CD4-positive, alpha-beta T cell treated with Interleukin-1 beta for 1 hour (primary cell): ENCODE measurements around the gene CACNA2D3.

Source experiments
- DNase-seq, 2 donors: peaks; one replicate each; pipeline ENCODE4 v3.0.0-alpha.2; 2020 to 2022

The CACNA2D3 gene

DNA sequence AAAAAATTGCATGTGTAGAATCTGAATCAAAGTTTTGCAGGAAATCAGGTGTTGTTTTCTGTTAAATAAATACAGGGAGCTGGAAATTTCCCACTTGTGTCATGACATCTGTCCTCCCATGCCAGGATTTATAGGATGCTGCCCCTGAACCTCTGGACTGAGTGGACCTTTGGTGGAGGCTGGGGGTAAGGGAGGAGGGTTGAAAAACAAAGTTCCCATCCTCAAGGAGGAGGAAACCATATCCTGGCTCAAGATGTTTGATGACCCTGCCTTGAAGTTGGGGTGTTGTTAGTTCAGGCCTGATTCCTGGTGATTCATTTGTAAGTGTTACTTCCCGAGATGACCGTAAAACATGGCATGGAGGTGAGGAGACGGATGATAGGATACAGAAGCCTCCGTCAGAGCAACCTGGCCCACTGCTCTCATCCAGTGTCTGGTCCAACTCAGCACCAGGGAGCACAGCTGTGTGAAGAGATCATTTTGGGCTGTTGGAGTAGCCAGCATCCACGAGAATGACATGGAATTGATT lies 223.6 kb downstream of the CACNA2D3 start:
- DNase-seq = no peak

DNA sequence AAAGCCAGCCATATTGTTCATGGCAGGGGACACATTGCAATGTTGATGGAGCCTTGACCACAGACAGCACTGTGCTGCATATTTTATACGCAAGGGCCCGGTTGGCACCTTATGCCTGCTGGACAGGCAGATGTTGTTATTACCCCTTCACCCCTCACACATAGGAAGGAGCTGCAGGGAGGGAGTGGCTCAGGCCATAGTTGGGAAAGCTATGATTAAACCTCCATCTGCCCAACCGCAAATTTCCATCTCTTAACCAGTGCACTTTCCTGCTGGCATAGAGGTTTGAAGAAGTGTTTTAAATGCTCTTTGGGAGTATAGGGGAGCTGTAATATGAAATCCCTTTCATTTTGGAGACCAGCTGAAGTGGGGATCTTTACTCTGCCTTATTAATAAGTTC lies 224.7 kb downstream of the CACNA2D3 start:
- no peak for DNase-seq

DNA sequence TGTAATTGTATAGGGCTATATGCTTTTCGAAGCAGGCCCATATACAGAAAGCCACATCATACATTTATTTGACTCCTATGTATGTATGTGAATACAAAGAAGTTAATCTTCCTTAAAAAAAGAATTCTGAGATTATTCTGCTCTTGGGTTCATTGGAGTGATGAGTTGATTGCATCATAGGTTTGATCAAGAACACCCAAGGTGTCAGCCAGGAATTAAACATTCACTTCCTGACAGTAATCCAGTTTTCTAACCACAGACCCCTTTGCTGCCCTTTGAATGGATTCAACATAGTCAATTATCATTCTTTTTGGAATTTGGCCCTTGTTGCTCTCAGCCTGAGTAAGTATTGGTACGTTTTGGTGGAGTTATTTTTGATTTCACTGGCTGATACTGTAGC lies 225.6 kb downstream of the CACNA2D3 start:
- no peak for DNase-seq

DNA sequence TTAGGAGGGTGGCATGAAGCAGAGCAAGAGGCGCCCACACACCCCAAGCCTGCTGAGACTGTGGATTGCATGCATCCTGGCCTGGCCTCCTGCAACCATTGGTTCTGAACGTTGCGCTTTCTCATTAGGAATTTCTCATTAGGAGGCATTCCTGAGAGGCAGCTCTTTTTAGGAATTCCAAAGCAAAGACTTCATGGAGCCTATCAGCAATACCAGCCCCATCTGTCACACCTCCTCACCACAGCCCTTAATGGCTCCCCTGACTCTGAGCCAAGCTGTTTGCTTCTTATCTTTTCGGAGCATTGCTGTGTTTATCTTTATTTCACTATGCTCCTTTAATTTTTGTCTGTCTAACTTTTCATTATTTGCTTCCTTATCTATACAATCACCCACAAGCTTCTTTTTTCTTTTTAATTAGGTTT lies 226.9 kb downstream of the CACNA2D3 start:
- DNase-seq = no peak

DNA sequence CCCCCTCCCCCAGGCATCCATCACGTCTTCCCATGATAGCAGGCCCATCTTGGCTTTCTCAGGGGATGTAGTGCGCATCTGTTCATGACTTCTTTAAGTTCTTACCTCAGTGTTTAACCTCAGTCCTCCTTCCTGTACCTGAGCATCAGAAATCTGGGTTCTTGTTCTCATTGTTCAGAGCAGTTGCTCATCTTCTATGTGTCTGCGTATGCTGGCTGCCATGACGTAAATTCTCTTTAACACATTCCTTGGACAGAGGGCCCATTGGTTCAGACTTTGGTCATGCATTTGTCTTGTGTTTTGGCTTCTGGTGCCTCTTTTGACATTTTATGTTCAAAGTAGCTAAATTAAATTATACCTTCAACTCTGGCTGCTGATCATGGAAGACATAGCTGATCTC lies 227.3 kb downstream of the CACNA2D3 start:
- no peak for DNase-seq

DNA sequence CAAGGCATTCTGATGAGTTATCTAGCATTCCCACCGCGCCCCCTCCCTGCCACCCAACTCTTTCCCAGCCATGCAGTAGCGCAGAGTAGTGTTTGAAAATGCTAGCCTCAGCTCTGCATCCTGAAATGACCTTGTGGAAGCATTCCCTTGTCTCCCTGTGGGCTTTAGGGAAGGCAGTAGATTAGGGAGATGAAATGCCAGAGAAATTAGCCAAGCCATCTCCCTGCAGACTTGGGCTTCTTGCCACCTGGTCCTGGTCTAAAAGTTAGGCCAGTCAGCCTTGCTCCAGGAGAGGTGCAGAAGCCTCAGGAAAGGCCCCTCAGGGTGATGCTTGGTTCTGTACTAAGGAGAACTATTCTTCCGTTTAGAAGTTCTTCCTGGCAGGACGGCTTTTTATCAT lies 231.2 kb downstream of the CACNA2D3 start:
- DNase-seq = no peak

DNA sequence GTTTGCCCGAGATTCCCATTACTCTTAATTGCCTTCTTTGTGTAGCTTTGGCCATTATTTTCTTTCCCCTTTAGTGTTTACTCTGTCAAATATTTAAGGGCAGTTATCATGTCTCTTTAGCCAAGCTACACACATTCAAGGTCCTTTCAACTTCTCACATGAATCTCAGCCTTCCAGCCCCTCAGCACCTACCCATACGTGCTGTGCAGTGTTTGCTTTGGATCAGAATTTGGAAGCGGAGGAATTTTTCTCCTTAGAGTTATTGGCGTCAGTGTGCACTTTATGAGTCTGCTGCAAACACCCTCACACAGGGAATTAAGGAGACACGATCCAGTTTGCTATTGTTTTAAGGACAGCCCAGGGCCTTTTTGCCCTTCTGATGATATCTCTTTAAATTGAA lies 231.6 kb downstream of the CACNA2D3 start:
- DNase-seq = no peak

DNA sequence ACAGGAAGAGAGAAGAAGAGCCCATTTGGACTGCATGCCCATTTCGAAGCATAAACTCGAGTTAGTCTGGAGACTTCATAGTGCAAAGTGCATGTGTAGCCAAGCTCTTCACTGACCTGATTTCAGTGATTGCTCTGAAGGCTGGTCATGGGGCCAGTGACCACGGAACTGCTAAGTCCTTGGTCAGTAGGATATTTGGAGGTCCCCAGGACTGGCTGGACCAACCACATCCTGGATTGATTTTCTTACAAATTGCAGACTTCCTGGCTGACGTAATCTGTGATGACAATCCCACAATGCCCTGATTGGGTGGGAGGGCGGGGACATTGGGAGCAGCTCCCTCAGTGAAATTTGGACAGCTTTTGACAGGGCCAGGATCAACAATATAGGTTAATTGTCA lies 233.4 kb downstream of the CACNA2D3 start:
- no peak for DNase-seq

DNA sequence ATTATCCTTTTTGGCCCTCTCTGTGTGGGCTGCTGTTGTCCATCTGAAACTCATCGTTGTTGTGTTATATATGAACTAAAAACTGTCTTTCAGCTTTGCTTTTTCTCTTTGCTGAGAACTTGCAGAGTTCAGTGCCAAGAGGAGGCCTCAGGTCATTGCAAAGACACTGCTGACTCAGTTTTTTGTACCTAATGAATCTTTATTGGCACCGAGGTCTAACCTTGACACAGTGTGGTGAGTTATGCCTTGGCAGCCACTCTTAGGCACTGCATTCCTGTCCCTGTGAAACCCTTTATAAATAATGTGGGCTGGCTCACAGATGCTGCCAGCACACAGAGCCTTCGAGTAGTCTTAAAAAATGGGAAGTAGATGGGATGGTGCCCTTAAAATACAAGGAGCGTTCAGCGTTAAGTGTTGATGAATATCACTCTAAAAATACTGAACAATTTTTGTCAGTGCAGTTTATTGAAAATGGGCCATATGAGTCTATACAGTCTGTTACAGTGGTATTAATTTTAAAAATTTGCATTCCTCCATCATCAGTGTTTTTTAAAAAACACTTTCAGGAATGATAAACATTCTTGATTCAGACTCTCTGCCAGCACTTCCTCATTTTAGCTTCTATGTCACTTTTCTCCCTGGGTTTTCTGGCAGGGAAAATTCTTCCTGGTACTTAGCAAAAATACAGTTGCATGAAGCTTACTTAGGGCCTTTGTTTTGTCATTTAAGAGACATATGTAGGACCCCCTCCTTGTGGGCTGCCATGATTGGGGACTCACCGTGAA lies 234.1 kb downstream of the CACNA2D3 start:
- no peak for DNase-seq

DNA sequence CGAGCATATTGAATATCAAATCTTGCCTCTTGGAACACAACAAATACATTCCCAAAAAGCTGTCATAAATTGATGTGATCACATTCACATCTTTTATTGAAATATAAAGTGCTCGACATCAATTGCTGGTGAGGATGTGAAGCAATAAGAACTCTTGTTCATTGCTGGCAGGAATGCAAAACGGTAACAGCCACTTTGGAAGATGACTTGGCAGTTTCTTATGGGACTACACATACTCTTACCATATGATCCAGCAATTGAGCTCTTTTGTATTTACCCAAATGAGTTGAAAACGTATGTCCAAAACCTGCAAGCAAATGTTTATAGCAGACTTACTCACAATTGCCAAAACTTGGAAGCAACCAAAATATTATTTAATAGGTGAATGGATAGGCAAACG lies 234.9 kb downstream of the CACNA2D3 start:
- no peak for DNase-seq

DNA sequence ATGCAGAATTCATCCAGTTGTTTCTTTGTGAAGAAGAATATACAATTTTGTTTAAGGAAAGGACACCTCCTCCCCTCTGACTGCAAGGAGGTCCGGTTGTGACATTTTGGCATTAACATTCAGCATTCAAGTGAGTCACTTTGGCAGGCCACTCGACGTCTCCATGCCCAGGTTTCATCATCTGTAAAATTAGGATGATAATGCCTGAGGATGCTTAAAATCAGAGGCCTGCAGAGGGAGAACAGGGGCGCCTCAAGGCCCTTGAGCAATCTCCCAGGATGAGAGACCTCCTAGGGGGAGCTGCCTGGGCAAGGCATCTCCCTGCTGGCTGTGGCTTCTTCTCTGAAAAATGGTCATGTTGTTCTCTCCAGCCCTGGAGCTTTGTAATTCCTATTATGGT lies 236.0 kb downstream of the CACNA2D3 start:
- DNase-seq = no peak

DNA sequence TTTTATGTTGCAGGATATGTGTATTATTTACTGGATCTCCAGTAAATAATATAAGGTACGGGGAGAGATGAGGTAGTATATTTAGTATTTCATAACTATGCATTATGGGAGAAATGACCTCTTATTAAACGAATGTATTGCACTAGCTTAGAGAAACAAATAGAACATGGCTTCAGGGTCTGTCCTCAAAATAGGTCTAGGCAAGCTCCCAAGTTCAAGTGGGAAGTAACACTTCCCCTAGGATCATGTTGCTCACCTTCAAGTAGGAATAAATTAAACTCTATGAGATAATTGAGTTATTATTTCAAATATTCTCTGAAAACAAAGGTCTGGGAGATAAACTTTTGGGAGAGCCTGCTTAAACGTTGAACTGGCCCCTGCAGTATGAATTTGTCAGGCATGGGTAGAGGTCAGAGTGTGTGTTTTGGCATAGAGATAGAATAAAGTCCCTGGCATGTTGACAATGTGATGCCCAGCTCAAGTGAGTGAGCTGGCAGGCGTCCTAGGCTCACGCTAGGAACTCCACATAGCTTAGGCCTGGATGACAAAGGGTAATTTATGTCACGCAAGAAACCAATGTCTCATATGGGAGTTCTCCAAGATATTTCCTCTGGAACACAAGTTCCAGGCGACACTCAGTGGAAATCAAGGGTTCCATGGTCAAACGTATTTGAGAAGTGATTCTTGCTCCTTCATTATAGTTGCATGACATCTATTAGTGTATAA lies 236.8 kb downstream of the CACNA2D3 start:
- no peak for DNase-seq

DNA sequence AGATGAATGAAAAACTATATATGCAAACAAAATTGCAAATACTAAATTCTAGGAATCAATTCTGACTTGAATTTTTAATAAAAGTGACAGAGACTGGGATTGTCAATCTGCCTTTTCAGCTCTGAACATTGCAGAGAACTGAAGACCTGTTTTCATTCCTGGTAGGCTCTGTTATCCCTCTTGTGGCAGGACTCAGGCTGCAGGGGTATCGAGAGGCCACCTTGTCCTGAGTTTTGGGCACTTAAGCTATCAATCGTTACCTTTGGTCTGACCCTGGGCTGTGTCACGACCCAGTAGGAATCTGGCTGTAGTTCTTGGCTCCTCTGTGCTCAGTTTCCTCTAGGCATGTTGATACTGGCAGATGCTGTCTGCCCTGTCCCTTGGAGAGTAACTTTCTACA lies 238.0 kb downstream of the CACNA2D3 start:
- DNase-seq = no peak

DNA sequence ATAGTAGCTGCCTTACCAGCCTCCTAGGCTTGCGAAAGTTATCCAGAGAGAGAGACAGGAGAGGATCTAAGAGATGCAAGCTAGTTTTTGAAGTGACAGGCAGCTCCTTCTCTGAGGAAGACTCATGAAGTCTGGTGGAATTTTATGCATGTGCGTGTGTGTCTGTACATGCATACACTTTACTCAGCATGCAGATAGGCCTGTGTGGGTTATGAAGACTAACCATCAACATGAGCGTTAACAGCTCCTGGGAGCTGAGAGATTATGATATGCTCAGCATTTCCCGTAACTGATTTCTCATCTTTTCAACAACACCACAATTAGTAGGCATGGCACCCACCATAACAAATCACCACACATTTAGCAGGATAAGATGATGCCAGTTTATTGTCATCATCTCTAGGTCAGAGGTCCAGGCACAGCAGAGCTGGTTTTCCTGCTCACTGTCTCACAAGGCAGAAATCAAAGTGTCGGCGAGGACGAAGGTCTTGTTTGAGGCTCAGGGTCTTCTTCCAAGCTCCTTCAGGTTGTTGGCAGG lies 239.5 kb downstream of the CACNA2D3 start:
- no peak for DNase-seq

DNA sequence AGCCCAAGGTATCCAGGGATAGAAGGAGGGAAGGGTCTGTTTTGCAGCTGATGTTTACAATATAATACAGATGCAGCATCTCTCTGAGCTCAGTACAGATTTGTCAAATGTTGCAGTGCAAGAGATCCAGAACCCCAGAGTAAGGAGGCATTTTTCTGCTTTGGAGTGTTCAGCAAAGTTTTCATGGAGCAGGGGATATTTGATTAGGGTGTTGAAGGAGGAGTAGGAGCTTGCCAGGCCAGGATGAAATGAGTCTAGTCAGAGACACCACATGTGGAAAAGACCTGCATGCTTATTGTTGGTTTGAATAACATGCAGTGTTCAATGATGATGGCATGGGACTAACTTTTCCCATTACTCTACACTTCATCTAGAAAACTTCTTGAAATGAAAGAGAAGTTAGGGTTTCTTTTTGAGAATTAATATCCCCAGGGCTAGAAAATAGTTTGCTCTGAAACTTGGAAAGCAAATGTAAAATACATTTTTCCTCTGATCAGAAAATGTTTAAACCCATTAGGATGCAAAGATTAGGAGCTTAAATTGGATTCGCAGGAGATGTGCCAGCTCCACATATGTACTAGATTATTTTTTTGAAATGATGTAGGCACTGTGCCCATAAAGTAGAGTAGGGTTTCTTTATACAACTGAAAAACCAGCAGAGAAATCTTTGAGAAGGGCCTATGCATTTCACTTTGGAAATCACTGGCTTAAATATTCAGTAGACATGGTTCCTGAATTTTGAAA lies 243.8 kb downstream of the CACNA2D3 start:
- no peak for DNase-seq

DNA sequence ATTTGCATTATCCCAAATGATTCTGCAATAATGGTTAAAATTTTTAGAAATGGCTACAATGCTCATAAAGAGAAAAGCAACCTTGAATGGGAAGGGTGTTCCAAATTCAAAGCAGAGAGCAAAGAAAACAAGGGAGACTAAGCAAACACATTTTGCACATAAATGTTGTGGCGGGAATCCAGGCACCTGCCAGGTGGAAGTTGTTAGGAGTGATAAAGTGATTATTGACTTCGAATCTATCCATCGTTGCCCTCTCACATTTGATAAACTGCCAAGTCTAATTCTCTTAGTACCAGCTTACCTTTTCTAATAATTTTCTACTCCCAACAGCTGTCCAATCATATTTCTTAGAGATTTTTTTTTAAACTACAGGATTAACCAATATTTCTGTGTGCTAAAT lies 244.5 kb downstream of the CACNA2D3 start:
- no peak for DNase-seq

DNA sequence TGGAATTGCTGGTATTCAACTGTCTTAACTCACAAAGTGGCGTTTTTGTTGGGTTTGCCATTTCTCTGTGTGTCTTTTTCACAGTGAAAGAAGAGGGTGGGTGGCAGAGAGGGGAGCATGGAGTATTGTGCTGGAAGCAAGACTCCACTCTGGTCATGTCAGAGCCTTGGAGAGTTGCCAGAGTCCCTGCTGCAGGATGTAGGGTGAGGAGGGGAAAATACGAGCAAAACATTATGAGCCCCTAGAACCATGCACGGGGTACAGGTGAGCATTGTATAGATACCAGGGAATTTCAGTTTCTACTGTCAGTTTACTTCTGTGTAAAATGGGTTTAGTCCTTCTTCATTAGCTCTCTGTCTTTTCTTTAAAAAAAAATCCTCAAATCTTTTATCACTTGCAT lies 249.9 kb downstream of the CACNA2D3 start:
- DNase-seq = no peak

DNA sequence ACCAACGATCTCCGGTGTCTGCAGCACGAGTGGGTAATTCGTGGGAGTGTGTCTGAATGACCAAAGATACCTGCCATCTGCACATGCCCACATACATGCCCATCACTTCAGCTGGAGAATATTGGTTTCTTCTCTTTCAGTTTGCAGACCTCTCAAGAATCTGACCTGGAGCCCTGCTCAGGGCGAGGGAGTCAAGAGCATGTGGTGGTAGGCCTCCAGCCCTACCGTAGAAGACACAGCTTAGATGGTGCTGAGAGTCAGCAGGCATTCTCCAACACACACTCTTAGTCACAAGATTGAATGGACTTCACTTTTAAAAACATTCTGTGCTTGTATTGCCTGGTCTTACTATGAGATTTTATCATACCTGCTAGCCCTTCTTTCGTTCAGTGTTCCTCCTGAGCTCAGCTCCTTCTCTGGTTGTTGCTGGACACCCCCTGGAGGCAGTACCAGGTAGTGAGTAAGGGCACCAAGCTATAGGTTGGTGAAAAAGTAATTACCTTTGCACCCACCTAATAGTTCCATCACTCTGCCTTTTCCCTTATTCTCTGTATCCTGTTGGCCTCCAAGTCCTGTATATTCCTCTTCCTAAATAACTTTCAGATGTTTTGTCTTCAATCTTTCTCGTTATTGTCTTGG lies 252.0 kb downstream of the CACNA2D3 start:
- no peak for DNase-seq

DNA sequence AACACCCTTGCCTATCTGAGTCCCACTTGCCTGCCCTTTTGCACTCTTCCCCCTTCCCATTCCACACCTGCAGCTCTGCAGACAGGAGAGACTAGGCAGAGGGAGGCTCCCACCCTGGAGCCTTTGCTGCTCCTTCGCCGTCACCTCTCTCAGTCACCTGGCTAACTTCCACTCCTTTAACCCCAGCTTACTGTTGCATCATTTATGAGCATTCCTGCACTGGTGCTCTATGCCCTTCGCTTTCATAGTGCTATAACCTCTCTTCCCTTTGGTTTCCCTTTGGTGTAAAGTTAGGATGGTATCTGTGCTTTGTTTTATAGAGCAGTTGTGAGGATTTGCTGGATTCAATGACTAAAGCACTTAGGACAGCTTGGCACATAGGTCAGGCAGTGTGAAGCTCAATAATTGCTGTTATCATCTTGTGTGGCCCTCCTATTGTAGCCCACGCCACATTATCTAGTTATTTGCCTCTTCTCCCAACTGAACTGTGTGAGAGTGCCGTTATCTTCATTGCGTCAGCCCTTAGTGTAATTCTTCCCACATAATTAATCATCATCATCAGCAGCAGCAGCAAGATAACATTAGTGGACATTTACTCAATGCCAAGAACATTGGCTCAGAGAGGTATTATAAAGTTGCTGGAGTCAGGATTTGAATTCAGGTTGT lies 253.9 kb downstream of the CACNA2D3 start:
- DNase-seq = no peak

DNA sequence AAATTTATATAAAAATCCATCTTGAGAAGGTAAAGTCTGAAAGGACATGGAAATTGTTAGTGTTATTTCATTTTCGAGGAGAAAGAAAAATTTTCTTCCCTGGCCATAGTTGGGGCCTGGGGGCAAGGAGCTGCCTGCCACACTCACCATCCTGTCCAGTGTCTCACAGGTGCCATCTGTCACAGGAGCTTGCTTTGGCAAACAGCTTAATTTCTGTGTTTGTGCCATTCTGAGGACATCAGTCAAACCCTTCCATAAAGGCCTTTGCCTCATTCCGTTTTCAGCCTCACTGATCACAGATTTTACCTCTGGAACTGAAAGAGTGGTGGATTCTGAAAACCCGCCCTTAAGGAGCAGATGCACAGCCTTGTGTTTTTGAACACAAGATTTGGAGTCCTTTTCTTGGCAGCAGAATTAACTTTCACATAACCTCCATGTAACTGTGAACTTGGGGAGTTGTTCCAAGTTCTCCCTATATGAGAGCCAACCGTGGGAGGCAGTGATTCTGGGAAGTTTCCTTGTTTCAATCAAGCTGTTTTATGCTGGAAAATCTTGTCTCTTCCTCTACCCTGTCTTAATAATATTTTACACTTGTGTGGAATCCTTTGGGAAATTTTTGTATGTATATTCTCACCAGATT lies 254.7 kb downstream of the CACNA2D3 start:
- no peak for DNase-seq

DNA sequence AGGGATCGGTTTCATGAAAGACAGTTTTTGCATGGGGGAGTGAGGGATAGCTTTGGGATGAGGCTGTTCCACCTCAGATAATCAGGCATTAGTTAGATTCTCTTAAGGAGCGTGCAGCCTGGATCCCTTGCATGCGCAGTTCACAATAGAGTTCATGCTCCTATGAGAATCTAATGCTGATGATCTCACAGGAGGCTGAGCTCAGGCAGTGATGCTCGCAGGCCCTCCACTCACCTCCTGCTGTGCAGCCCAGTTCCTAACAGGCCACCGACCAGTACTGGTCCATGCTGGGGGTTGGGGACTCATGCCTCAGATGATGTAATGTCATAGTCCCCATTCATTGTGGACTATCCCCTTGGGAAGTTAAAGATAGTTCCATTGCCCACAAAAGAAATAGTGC lies 255.8 kb downstream of the CACNA2D3 start:
- no peak for DNase-seq

DNA sequence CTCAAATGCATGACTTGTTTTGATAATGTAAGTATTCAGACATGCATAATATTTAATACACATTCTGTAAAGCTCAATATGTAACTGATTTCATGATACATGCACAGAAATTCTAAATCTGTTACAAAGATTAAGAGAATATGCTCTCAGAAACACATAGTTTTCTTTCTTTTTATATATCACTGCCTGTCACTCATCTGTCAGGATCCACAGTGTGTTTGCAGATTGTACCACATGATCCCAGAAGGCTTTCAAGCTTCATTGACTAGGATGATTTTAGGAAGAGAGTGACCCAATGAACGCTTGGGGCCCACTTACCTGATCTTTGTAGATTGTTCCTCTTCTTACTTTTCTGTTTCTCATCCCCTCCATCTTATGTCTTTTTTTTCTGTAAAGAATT lies 261.9 kb downstream of the CACNA2D3 start:
- DNase-seq = no peak
